ENCODE data around the gene AZI2.

The AZI2 gene

GRCh38 chr3:28328188-28329151 lies 20.2 kb downstream of the AZI2 start:
- no peak overlapping the region for H3K4me3 ChIP-seq (ENCODE audit: low read depth, low read length)
- no peak for DNase-seq (ENCODE audit: low read depth)
- TF ChIP-seq CTCF (IDR thresholded peaks at IDR 0.05; ENCODE audit: low read depth, low read length, missing control alignments): peak; percentile 34

GRCh38 chr3:28326458-28326926 lies 22.1 kb downstream of the AZI2 start:
- no peak overlapping the region for H3K4me3 ChIP-seq (ENCODE audit: low read depth, low read length)
- DNase-seq (ENCODE audit: low read depth): no peak
- no peak for TF ChIP-seq CTCF (IDR thresholded peaks at IDR 0.05; ENCODE audit: low read depth, low read length, missing control alignments)

- H3K4me3 ChIP-seq (ENCODE audit: low read depth, low read length): no peak overlapping the region
- TF ChIP-seq CTCF (IDR thresholded peaks at IDR 0.05; ENCODE audit: low read depth, low read length, missing control alignments): no peak
- no peak for DNase-seq (ENCODE audit: low read depth)
Observed at GRCh38 chr3:28322464-28322863, 26.2 kb downstream of the AZI2 start.

GRCh38 chr3:28320981-28321380 lies 27.6 kb downstream of the AZI2 start:
- DNase-seq (ENCODE audit: low read depth): no peak
- TF ChIP-seq CTCF (IDR thresholded peaks at IDR 0.05; ENCODE audit: low read depth, low read length, missing control alignments): no peak
- no peak overlapping the region for H3K4me3 ChIP-seq (ENCODE audit: low read depth, low read length)

GRCh38 chr3:28317438-28318022 lies 31.1 kb downstream of the AZI2 start:
- peak; percentile 8 for DNase-seq (ENCODE audit: low read depth)
- no peak overlapping the region for H3K4me3 ChIP-seq (ENCODE audit: low read depth, low read length)
- peak; percentile 57 for TF ChIP-seq CTCF (IDR thresholded peaks at IDR 0.05; ENCODE audit: low read depth, low read length, missing control alignments)

GRCh38 chr3:28316226-28316625 lies 32.4 kb downstream of the AZI2 start:
- TF ChIP-seq CTCF (IDR thresholded peaks at IDR 0.05; ENCODE audit: low read depth, low read length, missing control alignments): no peak
- no peak overlapping the region for H3K4me3 ChIP-seq (ENCODE audit: low read depth, low read length)
- no peak for DNase-seq (ENCODE audit: low read depth)
